Activated CD4-positive, alpha-beta T cell treated with anti-CD3 and anti-CD28 coated beads, Interleukin-2, amount 10 ng/mL, durations not matched to agents 24 days and 14 days (primary cell): ENCODE results near the gene PLEKHA7. TPM values are rescaled to one million over a fixed set of nuclear protein-coding genes. Genes with fewer than 3 reads are reported as not detected.
"Not testable (repeated sequence)": the region's sequence is repeated elsewhere in the genome, so short reads cannot be mapped to it uniquely, and the experiment has no call there.

Experiments
- DNase-seq: peaks from one replicate; pipeline ENCODE4 v3.0.0; 2022
- H3K27ac Mint-ChIP-seq: one replicate; pipeline ENCODE4 v1.8.0; 2022; ENCODE audit warnings: mild to moderate bottlenecking, mixed read lengths
- H3K27me3 Mint-ChIP-seq: one replicate; pipeline ENCODE4 v1.8.0; 2022; ENCODE audit warnings: mixed read lengths
- H3K36me3 Mint-ChIP-seq: one replicate; pipeline ENCODE4 v1.8.0; 2022; ENCODE audit warnings: low read depth, mild to moderate bottlenecking, mixed read lengths
- H3K4me1 Mint-ChIP-seq: one replicate; pipeline ENCODE4 v1.8.0; 2021; ENCODE audit warnings: mixed read lengths
- H3K4me3 Mint-ChIP-seq: one replicate; pipeline ENCODE4 v1.8.0; 2022; ENCODE audit warnings: mild to moderate bottlenecking, moderate library complexity, mixed read lengths
- H3K9me3 Mint-ChIP-seq: one replicate; pipeline ENCODE4 v1.8.0; 2021; ENCODE audit warnings: mixed read lengths
- intact Hi-C: fragments of 100-400 bp; cut with micrococcal nuclease; formaldehyde crosslinking; loops from one replicate; pipeline ENCODE4 v1.15.1; 2023
- total RNA-seq: library from RNA; stranded (reverse); gene quantifications from 2 replicates; pipeline ENCODE4 v1.2.3, GENCODE V29; 2022

Gene PLEKHA7
- total RNA-seq, 1 donor from 2014 or later: 16.7 TPM

- Mint-ChIP-seq H3K4me1 (peaks cover 7% of the 10 kb centered on the region), H3K36me3 (no peaks in the 10 kb centered on the region), H3K9me3 (no peaks in the 10 kb centered on the region), H3K27me3 (peaks cover 4% of the 10 kb centered on the region), H3K27ac (no peak overlapping the region), H3K4me3 (no peak overlapping the region)
- intact Hi-C loops: no loop called here
- no peak for DNase-seq
These were observed 139.8 kb downstream of the PLEKHA7 start for GRCh38 chr11:16874275-16874975.

GRCh38 chr11:16873289-16873688 lies 140.9 kb downstream of the PLEKHA7 start:
- Mint-ChIP-seq H3K27me3 (peaks cover 4% of the 10 kb centered on the region), H3K9me3 (no peaks in the 10 kb centered on the region), H3K27ac (no peak overlapping the region), H3K4me1 (peaks cover 7% of the 10 kb centered on the region), H3K4me3 (no peak overlapping the region), H3K36me3 (no peaks in the 10 kb centered on the region)
- DNase-seq: no peak
- intact Hi-C loops: no loop called here

GRCh38 chr11:16871368-16871767 lies 142.8 kb downstream of the PLEKHA7 start:
- intact Hi-C loops: no loop called here
- peaks cover 5% of the 10 kb centered on the region for H3K9me3 Mint-ChIP-seq
- no peak overlapping the region for H3K27ac Mint-ChIP-seq
- DNase-seq: no peak
- peaks cover 14% of the 10 kb centered on the region for H3K4me1 Mint-ChIP-seq
- no peak overlapping the region for H3K4me3 Mint-ChIP-seq
- H3K27me3 Mint-ChIP-seq: peaks cover 4% of the 10 kb centered on the region
- peaks cover 6% of the 10 kb centered on the region for H3K36me3 Mint-ChIP-seq

GRCh38 chr11:16867097-16867496 lies 147.1 kb downstream of the PLEKHA7 start:
- Mint-ChIP-seq H3K9me3 (peaks cover 11% of the 10 kb centered on the region), H3K4me1 (peaks cover 32% of the 10 kb centered on the region), H3K4me3 (no peak overlapping the region), H3K27ac (no peak overlapping the region), H3K27me3 (no peaks in the 10 kb centered on the region), H3K36me3 (peaks cover 15% of the 10 kb centered on the region)
- no peak for DNase-seq
- intact Hi-C loops: no loop called here

GRCh38 chr11:16864428-16864827 lies 149.8 kb downstream of the PLEKHA7 start:
- DNase-seq, H3K4me3 Mint-ChIP-seq, H3K27me3 Mint-ChIP-seq: not testable (repeated sequence)
- intact Hi-C loops: loop anchor here (1.0 to 5.0 kb wide), 3 partner anchors 38 to 61 kb away; no protein-coding TSS in a partner anchor
- H3K36me3 Mint-ChIP-seq: peaks cover 15% of the 10 kb centered on the region
- H3K4me1 Mint-ChIP-seq: peaks cover 27% of the 10 kb centered on the region
- peak overlapping the region; percentile 83 for H3K27ac Mint-ChIP-seq
- H3K9me3 Mint-ChIP-seq: peaks cover 11% of the 10 kb centered on the region

- intact Hi-C loops: loop anchor here (5.0 kb wide), 1 partner anchor 41 kb away; no protein-coding TSS in a partner anchor
- H3K27ac Mint-ChIP-seq: no peak overlapping the region
- H3K27me3 Mint-ChIP-seq: no peaks in the 10 kb centered on the region
- DNase-seq: no peak
- H3K9me3 Mint-ChIP-seq: peaks cover 11% of the 10 kb centered on the region
- peaks cover 15% of the 10 kb centered on the region for H3K36me3 Mint-ChIP-seq
- peaks cover 27% of the 10 kb centered on the region for H3K4me1 Mint-ChIP-seq
- no peak overlapping the region for H3K4me3 Mint-ChIP-seq
These were observed 150.8 kb downstream of the PLEKHA7 start for GRCh38 chr11:16863389-16863788.

- peaks cover 8% of the 10 kb centered on the region for H3K9me3 Mint-ChIP-seq
- peaks cover 13% of the 10 kb centered on the region for H3K36me3 Mint-ChIP-seq
- intact Hi-C loops: loop anchor here (5.0 kb wide), 1 partner anchor 40 kb away; no protein-coding TSS in a partner anchor
- DNase-seq: no peak
- H3K27ac Mint-ChIP-seq: no peak overlapping the region
- peak overlapping the region; percentile 6 for H3K4me3 Mint-ChIP-seq
- H3K27me3 Mint-ChIP-seq: no peaks in the 10 kb centered on the region
- H3K4me1 Mint-ChIP-seq: peaks cover 25% of the 10 kb centered on the region
These were observed 151.5 kb downstream of the PLEKHA7 start for GRCh38 chr11:16862726-16863125.

- no peaks in the 10 kb centered on the region for H3K27me3 Mint-ChIP-seq
- H3K4me3 Mint-ChIP-seq: peak overlapping the region; percentile 23
- peaks cover 6% of the 10 kb centered on the region for H3K9me3 Mint-ChIP-seq
- H3K4me1 Mint-ChIP-seq: peaks cover 22% of the 10 kb centered on the region
- no peak for DNase-seq
- peaks cover 11% of the 10 kb centered on the region for H3K36me3 Mint-ChIP-seq
- intact Hi-C loops: loop anchor here (5.0 kb wide), 1 partner anchor 40 kb away; no protein-coding TSS in a partner anchor
- H3K27ac Mint-ChIP-seq: peak overlapping the region; percentile 34
These were observed 152.4 kb downstream of the PLEKHA7 start for GRCh38 chr11:16861862-16862261.

- no peak for DNase-seq
- Mint-ChIP-seq H3K4me3 (no peak overlapping the region), H3K9me3 (peaks cover 6% of the 10 kb centered on the region), H3K4me1 (peaks cover 21% of the 10 kb centered on the region), H3K27me3 (no peaks in the 10 kb centered on the region), H3K36me3 (peaks cover 7% of the 10 kb centered on the region), H3K27ac (no peak overlapping the region)
- intact Hi-C loops: loop anchor here (5.0 kb wide), 1 partner anchor 38 kb away; no protein-coding TSS in a partner anchor
These were observed 153.6 kb downstream of the PLEKHA7 start for GRCh38 chr11:16860617-16861016.

- Mint-ChIP-seq H3K4me1 (peaks cover 18% of the 10 kb centered on the region), H3K27me3 (no peaks in the 10 kb centered on the region), H3K36me3 (peaks cover 1% of the 10 kb centered on the region), H3K27ac (no peak overlapping the region), H3K4me3 (no peak overlapping the region), H3K9me3 (peaks cover 2% of the 10 kb centered on the region)
- intact Hi-C loops: loop anchor here (5.0 kb wide), 1 partner anchor 37 kb away; no protein-coding TSS in a partner anchor
- DNase-seq: no peak
These were observed 154.6 kb downstream of the PLEKHA7 start for GRCh38 chr11:16859651-16860050.

- DNase-seq: no peak
- H3K27me3 Mint-ChIP-seq: no peaks in the 10 kb centered on the region
- H3K36me3 Mint-ChIP-seq: peaks cover 2% of the 10 kb centered on the region
- no peak overlapping the region for H3K27ac Mint-ChIP-seq
- H3K4me1 Mint-ChIP-seq: peaks cover 3% of the 10 kb centered on the region
- no peak overlapping the region for H3K4me3 Mint-ChIP-seq
- no peaks in the 10 kb centered on the region for H3K9me3 Mint-ChIP-seq
- intact Hi-C loops: no loop called here
These were observed 157.0 kb downstream of the PLEKHA7 start for GRCh38 chr11:16857186-16857585.

GRCh38 chr11:16856022-16856471 lies 158.2 kb downstream of the PLEKHA7 start:
- H3K9me3 Mint-ChIP-seq: no peaks in the 10 kb centered on the region
- no peak overlapping the region for H3K27ac Mint-ChIP-seq
- DNase-seq: no peak
- H3K27me3 Mint-ChIP-seq: no peaks in the 10 kb centered on the region
- intact Hi-C loops: no loop called here
- H3K4me1 Mint-ChIP-seq: no peaks in the 10 kb centered on the region
- H3K4me3 Mint-ChIP-seq: no peak overlapping the region
- peaks cover 2% of the 10 kb centered on the region for H3K36me3 Mint-ChIP-seq

- Mint-ChIP-seq H3K4me3 (no peak overlapping the region), H3K36me3 (peaks cover 2% of the 10 kb centered on the region), H3K27me3 (no peaks in the 10 kb centered on the region), H3K4me1 (no peaks in the 10 kb centered on the region), H3K27ac (no peak overlapping the region), H3K9me3 (no peaks in the 10 kb centered on the region)
- intact Hi-C loops: no loop called here
- DNase-seq: no peak
These were observed 159.2 kb downstream of the PLEKHA7 start for GRCh38 chr11:16854979-16855378.

- Mint-ChIP-seq H3K4me1 (no peaks in the 10 kb centered on the region), H3K9me3 (no peaks in the 10 kb centered on the region), H3K27ac (no peak overlapping the region), H3K27me3 (no peaks in the 10 kb centered on the region), H3K36me3 (peaks cover 2% of the 10 kb centered on the region), H3K4me3 (no peak overlapping the region)
- intact Hi-C loops: no loop called here
- no peak for DNase-seq
These were observed 160.4 kb downstream of the PLEKHA7 start for GRCh38 chr11:16853859-16854258.
